WTC11 (cell line): ENCODE measurements around the gene RHOF. TPM values are rescaled to one million over a fixed set of nuclear protein-coding genes. Genes with fewer than 3 reads are reported as not detected.

Experiments used
- ATAC-seq: fragments of 200-7000 bp; cut with Tn5 transposase; 2 replicates; pipeline ENCODE4 v1.10.0; 2021; ENCODE audit warnings: mild to moderate bottlenecking, moderate library complexity
- CTCF ChIA-PET: fragments of 300-600 bp; sonication (Branson Sonifier 250); formaldehyde crosslinking; loops from one replicate; lab custom pipeline; 2021; ENCODE audit warnings: antibody characterized with exemption; lab: Charles Lee
- POLR2A ChIA-PET: fragments of 350-600 bp; sonication (Branson Sonifier 250); formaldehyde crosslinking; loops from one replicate; lab custom pipeline; 2021; ENCODE audit warnings: antibody characterized with exemption; lab: Charles Lee
- DNase-seq: peaks from one replicate; pipeline ENCODE4 v3.0.0; 2021; ENCODE audit warnings: low spot score
- H3K27ac Mint-ChIP-seq: 2 replicates; pipeline ENCODE4 v1.8.0; 2021; ENCODE audit warnings: mixed read lengths
- H3K27me3 Mint-ChIP-seq: 2 replicates; pipeline ENCODE4 v1.8.0; 2021; ENCODE audit warnings: low read depth, mild to moderate bottlenecking, moderate library complexity, mixed read lengths
- H3K36me3 Mint-ChIP-seq: 2 replicates; pipeline ENCODE4 v1.8.0; 2021; ENCODE audit warnings: mixed read lengths
- H3K4me1 Mint-ChIP-seq: 2 replicates; pipeline ENCODE4 v1.8.0; 2022; ENCODE audit warnings: mixed read lengths
- H3K4me3 Mint-ChIP-seq: 2 replicates; pipeline ENCODE4 v1.8.0; 2021; ENCODE audit warnings: mild to moderate bottlenecking, moderate library complexity, mixed read lengths
- H3K9me3 Mint-ChIP-seq: 2 replicates; pipeline ENCODE4 v1.8.0; 2021; ENCODE audit warnings: mixed read lengths
- CBFB ChIP-seq: sonication (generic); formaldehyde crosslinking; IDR thresholded peaks from 2 replicates; pipeline ENCODE4 v1.8.1; 2022; ENCODE audit warnings: mild to moderate bottlenecking, low read depth, missing genetic modification reagents
- CREB1 ChIP-seq: sonication (generic); formaldehyde crosslinking; IDR thresholded peaks from 2 replicates; pipeline ENCODE4 v1.8.0; 2023; ENCODE audit warnings: mild to moderate bottlenecking, missing genetic modification reagents
- EMX1 ChIP-seq: fragments of 250-450 bp; sonication (Bioruptor Pico); IDR thresholded peaks from 2 replicates; pipeline ENCODE4 v1.8.0; 2021; ENCODE audit warnings: mild to moderate bottlenecking
- FOXP1 ChIP-seq: sonication (generic); formaldehyde crosslinking; IDR thresholded peaks from 2 replicates; pipeline ENCODE4 v1.8.0; 2022; ENCODE audit warnings: missing genetic modification reagents, mild to moderate bottlenecking, moderate library complexity, borderline replicate concordance
- MYBL2 ChIP-seq: sonication (generic); formaldehyde crosslinking; IDR thresholded peaks from 2 replicates; pipeline ENCODE4 v1.8.1; 2023; ENCODE audit warnings: mild to moderate bottlenecking, moderate library complexity, missing genetic modification reagents
- NFYB ChIP-seq: sonication (generic); formaldehyde crosslinking; conservative IDR thresholded peaks from 2 replicates; pipeline ENCODE4 v1.8.0; 2022; ENCODE audit warnings: low read depth, missing genetic modification reagents
- RELA ChIP-seq: sonication (generic); formaldehyde crosslinking; IDR thresholded peaks from 2 replicates; pipeline ENCODE4 v1.8.1; 2022; ENCODE audit warnings: missing genetic modification reagents, mild to moderate bottlenecking, borderline replicate concordance
- SOX15 ChIP-seq: fragments of 250-450 bp; sonication (Bioruptor Pico); IDR thresholded peaks from 2 replicates; pipeline ENCODE4 v1.9.0; 2021; ENCODE audit warnings: mild to moderate bottlenecking
- SP1 ChIP-seq: sonication (generic); formaldehyde crosslinking; conservative IDR thresholded peaks from 2 replicates; pipeline ENCODE4 v1.8.1; 2022; ENCODE audit warnings: missing genetic modification reagents
- TEAD1 ChIP-seq: sonication (generic); formaldehyde crosslinking; IDR thresholded peaks from 2 replicates; pipeline ENCODE4 v1.8.0; 2022; ENCODE audit warnings: mild to moderate bottlenecking, missing genetic modification reagents
- ZNF219 ChIP-seq: sonication (generic); formaldehyde crosslinking; IDR thresholded peaks from 2 replicates; pipeline ENCODE4 v1.8.0; 2023; ENCODE audit warnings: missing genetic modification reagents, mild to moderate bottlenecking, borderline replicate concordance
- ZNF232 ChIP-seq: sonication (generic); formaldehyde crosslinking; IDR thresholded peaks from 2 replicates; pipeline ENCODE4 v1.8.0; 2022; ENCODE audit warnings: mild to moderate bottlenecking, missing genetic modification reagents
- ZNF317 ChIP-seq: sonication (generic); formaldehyde crosslinking; IDR thresholded peaks from 2 replicates; pipeline ENCODE4 v1.8.1; 2023; ENCODE audit warnings: low read depth, mild to moderate bottlenecking, moderate library complexity, missing genetic modification reagents, borderline replicate concordance
- ZNF671 ChIP-seq: fragments of 250-450 bp; sonication (Bioruptor Pico); IDR thresholded peaks from 2 replicates; pipeline ENCODE4 v1.8.0; 2021; ENCODE audit warnings: mild to moderate bottlenecking
- total RNA-seq: library from RNA; stranded (reverse); gene quantifications from 3 replicates; pipeline ENCODE4 v1.2.3, GENCODE V29; 2021
- TF ChIP-seq, protein P1 (sequence below): fragments of 250-450 bp; sonication (Bioruptor Pico); IDR thresholded peaks from 2 replicates; pipeline ENCODE4 v2.1.2; 2022; ENCODE audit warnings: mild to moderate bottlenecking, moderate library complexity
- TF ChIP-seq, protein P2 (sequence below): sonication (generic); formaldehyde crosslinking; IDR thresholded peaks from 2 replicates; pipeline ENCODE4 v1.8.1; 2022; ENCODE audit warnings: mild to moderate bottlenecking, missing genetic modification reagents, moderate library complexity, borderline replicate concordance
- TF ChIP-seq, protein P3 (sequence below): sonication (generic); formaldehyde crosslinking; IDR thresholded peaks from 2 replicates; pipeline ENCODE4 v1.8.0; 2023; ENCODE audit warnings: missing genetic modification reagents, mild to moderate bottlenecking, borderline replicate concordance
- TF ChIP-seq, protein P4 (sequence below): sonication (generic); formaldehyde crosslinking; IDR thresholded peaks from 2 replicates; pipeline ENCODE4 v1.8.0; 2022; ENCODE audit warnings: mild to moderate bottlenecking, missing genetic modification reagents
- TF ChIP-seq, protein P5 (sequence below): sonication (generic); formaldehyde crosslinking; IDR thresholded peaks from 2 replicates; pipeline ENCODE4 v1.8.0; 2022; ENCODE audit warnings: mild to moderate bottlenecking, missing genetic modification reagents

Gene RHOF
- total RNA-seq, 1 experiment from 2014 or later = 45.3 TPM

DNA sequence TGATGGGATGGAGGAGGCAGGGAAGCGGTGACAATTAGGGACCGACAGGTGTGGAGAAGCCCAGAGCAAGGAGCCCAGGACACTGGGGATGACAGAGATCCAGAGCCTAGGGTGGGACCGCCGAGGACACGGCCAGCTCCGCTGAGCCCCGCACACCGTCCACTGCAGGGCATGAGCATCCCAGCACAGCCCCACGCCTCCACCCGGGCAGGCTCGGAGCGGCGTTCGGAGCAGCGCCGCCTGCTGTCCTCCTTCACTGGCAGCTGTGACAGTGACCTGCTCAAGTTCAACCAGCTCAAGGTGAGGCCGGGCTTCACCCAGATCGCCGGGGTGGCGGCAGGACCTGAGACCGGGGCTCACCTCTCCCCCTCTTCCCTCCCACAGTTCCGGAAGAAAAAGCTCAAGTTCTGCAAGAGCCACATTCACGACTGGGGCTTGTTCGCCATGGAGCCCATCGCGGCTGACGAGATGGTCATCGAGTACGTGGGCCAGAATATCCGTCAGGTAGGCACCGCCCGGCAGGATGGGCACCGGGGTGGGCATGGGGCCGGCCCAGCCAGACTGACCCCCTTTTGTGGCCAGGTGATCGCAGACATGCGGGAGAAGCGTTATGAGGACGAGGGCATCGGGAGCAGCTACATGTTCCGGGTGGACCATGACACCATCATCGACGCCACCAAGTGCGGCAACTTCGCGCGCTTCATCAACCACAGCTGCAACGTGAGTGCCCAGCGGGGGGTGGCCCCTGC lies 34.0 kb upstream of the RHOF start (continued):
- TF ChIP-seq ZNF317 (no peak), CREB1 (CRISPR knock-in tag) (no peak), EMX1 (CRISPR knock-in tag) (no peak)

DNA sequence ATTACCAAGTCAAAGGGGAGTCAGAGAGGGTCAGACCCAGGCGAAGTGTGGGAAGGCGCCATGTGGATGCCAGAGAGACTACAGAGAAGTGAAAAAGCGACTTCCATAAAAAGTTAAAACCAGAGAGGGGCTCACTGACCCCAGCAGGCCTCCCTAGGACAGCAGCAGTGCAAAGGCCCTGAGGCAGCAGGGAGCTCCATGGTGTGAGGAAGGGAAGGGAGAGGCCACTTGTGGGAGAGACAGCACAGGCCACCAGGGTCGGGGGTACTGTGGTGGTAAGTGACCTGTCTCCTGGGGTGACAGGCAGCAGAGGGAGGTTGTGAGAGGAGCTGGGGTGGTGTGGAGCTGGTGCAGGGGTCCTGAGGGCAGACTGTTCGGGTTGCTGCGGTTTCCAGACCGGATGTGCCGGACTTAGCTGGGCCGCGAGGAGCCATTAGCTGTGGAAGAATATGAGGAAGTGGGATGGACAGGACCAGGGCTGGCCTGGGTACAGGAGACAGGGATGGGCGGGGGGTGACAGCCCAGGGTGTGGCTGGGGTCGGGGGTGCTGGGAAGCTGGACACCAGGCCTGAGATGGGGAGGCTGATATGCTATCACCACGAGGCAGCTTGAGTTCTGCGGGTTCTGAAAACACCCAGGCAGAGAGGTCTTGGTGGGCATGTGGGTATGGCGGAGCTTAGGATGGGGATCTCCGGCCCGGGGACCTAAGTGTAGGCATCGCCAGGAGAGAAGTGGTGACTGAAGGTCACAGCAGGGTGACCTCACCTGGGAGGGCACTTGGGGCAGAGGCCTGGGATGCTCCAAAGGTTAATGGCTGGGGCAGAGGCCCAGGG lies 33.0 kb upstream of the RHOF start:
- H3K27ac Mint-ChIP-seq = no peak overlapping the region
- H3K4me1 Mint-ChIP-seq = no peaks in the 10 kb centered on the region
- no peak for ATAC-seq
- ChIA-PET CTCF (interaction anchor here (1.0 to 3.5 kb wide), 8 partner anchors 11 to 62 kb away, joined by 3 to 46 read pairs (median 4); partner anchors contain the start of genes PSMD9 and RHOF), POLR2A (interaction anchor here (1.2 to 1.4 kb wide), 2 partner anchors 31 to 252 kb away, joined by 3 read pairs; partner anchors contain the start of gene MLXIP)
- no peak for DNase-seq
- peaks cover 16% of the 10 kb centered on the region for H3K36me3 Mint-ChIP-seq
- TF ChIP-seq CBFB (CRISPR knock-in tag) = no peak
- TF ChIP-seq, protein P1, sequence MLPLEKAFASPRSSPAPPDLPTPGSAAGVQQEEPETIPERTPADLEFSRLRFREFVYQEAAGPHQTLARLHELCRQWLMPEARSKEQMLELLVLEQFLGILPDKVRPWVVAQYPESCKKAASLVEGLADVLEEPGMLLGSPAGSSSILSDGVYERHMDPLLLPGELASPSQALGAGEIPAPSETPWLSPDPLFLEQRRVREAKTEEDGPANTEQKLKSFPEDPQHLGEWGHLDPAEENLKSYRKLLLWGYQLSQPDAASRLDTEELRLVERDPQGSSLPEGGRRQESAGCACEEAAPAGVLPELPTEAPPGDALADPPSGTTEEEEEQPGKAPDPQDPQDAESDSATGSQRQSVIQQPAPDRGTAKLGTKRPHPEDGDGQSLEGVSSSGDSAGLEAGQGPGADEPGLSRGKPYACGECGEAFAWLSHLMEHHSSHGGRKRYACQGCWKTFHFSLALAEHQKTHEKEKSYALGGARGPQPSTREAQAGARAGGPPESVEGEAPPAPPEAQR = no peak
- TF ChIP-seq, protein P2, sequence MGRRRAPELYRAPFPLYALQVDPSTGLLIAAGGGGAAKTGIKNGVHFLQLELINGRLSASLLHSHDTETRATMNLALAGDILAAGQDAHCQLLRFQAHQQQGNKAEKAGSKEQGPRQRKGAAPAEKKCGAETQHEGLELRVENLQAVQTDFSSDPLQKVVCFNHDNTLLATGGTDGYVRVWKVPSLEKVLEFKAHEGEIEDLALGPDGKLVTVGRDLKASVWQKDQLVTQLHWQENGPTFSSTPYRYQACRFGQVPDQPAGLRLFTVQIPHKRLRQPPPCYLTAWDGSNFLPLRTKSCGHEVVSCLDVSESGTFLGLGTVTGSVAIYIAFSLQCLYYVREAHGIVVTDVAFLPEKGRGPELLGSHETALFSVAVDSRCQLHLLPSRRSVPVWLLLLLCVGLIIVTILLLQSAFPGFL (CRISPR knock-in tag) = no peak
- TF ChIP-seq, protein P3, sequence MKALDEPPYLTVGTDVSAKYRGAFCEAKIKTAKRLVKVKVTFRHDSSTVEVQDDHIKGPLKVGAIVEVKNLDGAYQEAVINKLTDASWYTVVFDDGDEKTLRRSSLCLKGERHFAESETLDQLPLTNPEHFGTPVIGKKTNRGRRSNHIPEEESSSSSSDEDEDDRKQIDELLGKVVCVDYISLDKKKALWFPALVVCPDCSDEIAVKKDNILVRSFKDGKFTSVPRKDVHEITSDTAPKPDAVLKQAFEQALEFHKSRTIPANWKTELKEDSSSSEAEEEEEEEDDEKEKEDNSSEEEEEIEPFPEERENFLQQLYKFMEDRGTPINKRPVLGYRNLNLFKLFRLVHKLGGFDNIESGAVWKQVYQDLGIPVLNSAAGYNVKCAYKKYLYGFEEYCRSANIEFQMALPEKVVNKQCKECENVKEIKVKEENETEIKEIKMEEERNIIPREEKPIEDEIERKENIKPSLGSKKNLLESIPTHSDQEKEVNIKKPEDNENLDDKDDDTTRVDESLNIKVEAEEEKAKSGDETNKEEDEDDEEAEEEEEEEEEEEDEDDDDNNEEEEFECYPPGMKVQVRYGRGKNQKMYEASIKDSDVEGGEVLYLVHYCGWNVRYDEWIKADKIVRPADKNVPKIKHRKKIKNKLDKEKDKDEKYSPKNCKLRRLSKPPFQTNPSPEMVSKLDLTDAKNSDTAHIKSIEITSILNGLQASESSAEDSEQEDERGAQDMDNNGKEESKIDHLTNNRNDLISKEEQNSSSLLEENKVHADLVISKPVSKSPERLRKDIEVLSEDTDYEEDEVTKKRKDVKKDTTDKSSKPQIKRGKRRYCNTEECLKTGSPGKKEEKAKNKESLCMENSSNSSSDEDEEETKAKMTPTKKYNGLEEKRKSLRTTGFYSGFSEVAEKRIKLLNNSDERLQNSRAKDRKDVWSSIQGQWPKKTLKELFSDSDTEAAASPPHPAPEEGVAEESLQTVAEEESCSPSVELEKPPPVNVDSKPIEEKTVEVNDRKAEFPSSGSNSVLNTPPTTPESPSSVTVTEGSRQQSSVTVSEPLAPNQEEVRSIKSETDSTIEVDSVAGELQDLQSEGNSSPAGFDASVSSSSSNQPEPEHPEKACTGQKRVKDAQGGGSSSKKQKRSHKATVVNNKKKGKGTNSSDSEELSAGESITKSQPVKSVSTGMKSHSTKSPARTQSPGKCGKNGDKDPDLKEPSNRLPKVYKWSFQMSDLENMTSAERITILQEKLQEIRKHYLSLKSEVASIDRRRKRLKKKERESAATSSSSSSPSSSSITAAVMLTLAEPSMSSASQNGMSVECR = no peak
- TF ChIP-seq, protein P4, sequence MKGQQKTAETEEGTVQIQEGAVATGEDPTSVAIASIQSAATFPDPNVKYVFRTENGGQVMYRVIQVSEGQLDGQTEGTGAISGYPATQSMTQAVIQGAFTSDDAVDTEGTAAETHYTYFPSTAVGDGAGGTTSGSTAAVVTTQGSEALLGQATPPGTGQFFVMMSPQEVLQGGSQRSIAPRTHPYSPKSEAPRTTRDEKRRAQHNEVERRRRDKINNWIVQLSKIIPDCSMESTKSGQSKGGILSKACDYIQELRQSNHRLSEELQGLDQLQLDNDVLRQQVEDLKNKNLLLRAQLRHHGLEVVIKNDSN = no peak
- TF ChIP-seq SP1 = no peak
- TF ChIP-seq MYBL2 (CRISPR knock-in tag) = no peak
- no peak for TF ChIP-seq ZNF232 (CRISPR knock-in tag)
- TF ChIP-seq RELA (CRISPR knock-in tag) = no peak
- TF ChIP-seq SOX15 (CRISPR knock-in tag) = no peak
- no peak for TF ChIP-seq ZNF219
- no peak for TF ChIP-seq ZNF671
- TF ChIP-seq, protein P5, sequence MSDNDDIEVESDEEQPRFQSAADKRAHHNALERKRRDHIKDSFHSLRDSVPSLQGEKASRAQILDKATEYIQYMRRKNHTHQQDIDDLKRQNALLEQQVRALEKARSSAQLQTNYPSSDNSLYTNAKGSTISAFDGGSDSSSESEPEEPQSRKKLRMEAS = no peak
- TF ChIP-seq CREB1 (CRISPR knock-in tag) = no peak
- TF ChIP-seq FOXP1 (CRISPR knock-in tag) = no peak
- TF ChIP-seq TEAD1 (CRISPR knock-in tag) = no peak
- no peak for TF ChIP-seq NFYB
- no peak overlapping the region for H3K4me3 Mint-ChIP-seq
- H3K27me3 Mint-ChIP-seq = no peaks in the 10 kb centered on the region
- no peaks in the 10 kb centered on the region for H3K9me3 Mint-ChIP-seq
